SK-N-SH (cell line): ENCODE data around the gene HPCA.

Experiments used
- CHD2 ChIP-seq: fragments of 150-350 bp; IDR thresholded peaks from 2 replicates; pipeline ENCODE4 v1.6.1; 2018; ENCODE audit warnings: low read length; ENCODE audit not compliant: partially characterized antibody
- CTCF ChIP-seq: fragments of 200-600 bp; sonication (generic); IDR thresholded peaks from 2 replicates; pipeline ENCODE4 v1.6.1; 2017; ENCODE audit warnings: antibody characterized with exemption, mild to moderate bottlenecking, moderate library complexity
- ELF1 ChIP-seq: IDR thresholded peaks from 2 replicates; pipeline ENCODE4 v1.4.0; 2012
- EP300 ChIP-seq, 2 experiments: IDR thresholded peaks; 2 replicates each; pipeline versions ENCODE4 v1.4.0 to v1.6.1; 2012; ENCODE audit warnings: borderline replicate concordance in 1 of 2, low read depth in 1 of 2, low read length in 1 of 2
- RAD21 ChIP-seq: IDR thresholded peaks from 2 replicates; pipeline ENCODE4 v1.6.1; 2012; ENCODE audit warnings: mild to moderate bottlenecking, low read length
- RCOR1 ChIP-seq: fragments of 150-350 bp; IDR thresholded peaks from 2 replicates; pipeline ENCODE4 v1.6.1; 2017; ENCODE audit warnings: antibody characterized with exemption, low read length
- REST ChIP-seq: IDR thresholded peaks from 2 replicates; pipeline ENCODE4 v1.6.1; 2012; ENCODE audit warnings: mild to moderate bottlenecking, low read depth, low read length, moderate library complexity
- RFX5 ChIP-seq: IDR thresholded peaks from 2 replicates; pipeline ENCODE4 v1.6.1; 2012; ENCODE audit warnings: mild to moderate bottlenecking, improper control_type of control experiment, low read length
- YY1 ChIP-seq: IDR thresholded peaks from 2 replicates; pipeline ENCODE4 v1.4.0; 2012; ENCODE audit warnings: low read depth, mild to moderate bottlenecking

GRCh38 chr1:32867151-32867550 lies 19.1 kb upstream of the HPCA start:
- TF ChIP-seq CTCF = no peak
- no peak for TF ChIP-seq ELF1
- no peak for TF ChIP-seq REST
- no peak for TF ChIP-seq RFX5
- no peak for TF ChIP-seq CHD2
- TF ChIP-seq EP300 (IDR thresholded peaks at IDR 0.05; ENCODE audit: borderline replicate concordance in 1 of 2, low read depth in 1 of 2, low read length in 1 of 2) = no peak
- no peak for TF ChIP-seq YY1
- no peak for TF ChIP-seq RAD21
- TF ChIP-seq RCOR1 = no peak
